Osteocyte (in vitro differentiated cells): ENCODE results near the gene C17orf107. TPM values are rescaled to one million over a fixed set of nuclear protein-coding genes. Genes with fewer than 3 reads are reported as not detected.

Source experiments
- DNase-seq: peaks from one replicate; pipeline ENCODE4 v3.0.0; 2021; ENCODE audit warnings: mixed read lengths; ENCODE audit not compliant: unreplicated experiment; ENCODE audit errors: extremely low spot score
- H3K27ac Mint-ChIP-seq: one replicate; pipeline ENCODE4 v1.8.0; 2021; ENCODE audit warnings: mild to moderate bottlenecking, mixed read lengths; ENCODE audit not compliant: unreplicated experiment
- H3K27me3 Mint-ChIP-seq: one replicate; pipeline ENCODE4 v1.8.0; 2021; ENCODE audit warnings: mixed read lengths; ENCODE audit not compliant: unreplicated experiment
- H3K36me3 Mint-ChIP-seq: one replicate; pipeline ENCODE4 v1.8.0; 2021; ENCODE audit warnings: mixed read lengths; ENCODE audit not compliant: unreplicated experiment
- H3K4me1 Mint-ChIP-seq: one replicate; pipeline ENCODE4 v1.8.0; 2021; ENCODE audit warnings: mixed read lengths; ENCODE audit not compliant: unreplicated experiment
- H3K4me3 Mint-ChIP-seq: one replicate; pipeline ENCODE4 v1.8.0; 2021; ENCODE audit warnings: mild to moderate bottlenecking, moderate library complexity, mixed read lengths; ENCODE audit not compliant: unreplicated experiment
- H3K9me3 Mint-ChIP-seq: one replicate; pipeline ENCODE4 v1.8.0; 2021; ENCODE audit warnings: mixed read lengths; ENCODE audit not compliant: unreplicated experiment
- total RNA-seq: library from RNA; stranded (reverse); gene quantifications from 2 replicates; pipeline ENCODE4 v1.2.1, GENCODE V29; 2021
- TF ChIP-seq, protein P1 (sequence below): fragments of 200-600 bp; sonication (generic); IDR thresholded peaks from 2 replicates; pipeline ENCODE4 v1.5.0; 2021; ENCODE audit warnings: antibody characterized with exemption, mild to moderate bottlenecking, moderate library complexity

Gene C17orf107
- total RNA-seq, 1 donor from 2014 or later = 0.78 TPM

DNA sequence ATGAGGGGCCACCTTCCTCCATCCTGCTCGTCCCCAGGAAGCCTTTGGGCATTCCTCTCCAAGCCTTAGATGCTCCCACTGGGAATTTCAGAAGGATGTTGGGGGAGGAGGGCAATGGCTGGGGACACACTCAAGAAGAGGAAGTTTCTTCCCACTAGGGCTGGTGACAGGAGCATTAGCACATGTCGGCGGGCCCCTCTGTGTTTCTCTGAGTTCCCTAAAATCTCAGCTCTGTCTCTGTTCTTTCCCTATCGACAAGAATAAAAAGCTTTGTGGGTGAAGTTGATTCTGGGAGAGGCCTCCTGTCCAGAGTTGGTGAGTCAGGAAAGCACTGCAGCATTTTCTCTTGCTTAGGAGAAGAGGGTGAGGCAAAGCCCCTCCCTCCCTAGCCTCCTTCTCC, 19.7 kb upstream of the C17orf107 start:
- Mint-ChIP-seq H3K4me1 (no peaks in the 10 kb centered on the region), H3K27me3 (no peaks in the 10 kb centered on the region), H3K36me3 (peaks cover 19% of the 10 kb centered on the region), H3K4me3 (no peak overlapping the region), H3K9me3 (no peaks in the 10 kb centered on the region), H3K27ac (no peak overlapping the region)
- TF ChIP-seq, protein P1, sequence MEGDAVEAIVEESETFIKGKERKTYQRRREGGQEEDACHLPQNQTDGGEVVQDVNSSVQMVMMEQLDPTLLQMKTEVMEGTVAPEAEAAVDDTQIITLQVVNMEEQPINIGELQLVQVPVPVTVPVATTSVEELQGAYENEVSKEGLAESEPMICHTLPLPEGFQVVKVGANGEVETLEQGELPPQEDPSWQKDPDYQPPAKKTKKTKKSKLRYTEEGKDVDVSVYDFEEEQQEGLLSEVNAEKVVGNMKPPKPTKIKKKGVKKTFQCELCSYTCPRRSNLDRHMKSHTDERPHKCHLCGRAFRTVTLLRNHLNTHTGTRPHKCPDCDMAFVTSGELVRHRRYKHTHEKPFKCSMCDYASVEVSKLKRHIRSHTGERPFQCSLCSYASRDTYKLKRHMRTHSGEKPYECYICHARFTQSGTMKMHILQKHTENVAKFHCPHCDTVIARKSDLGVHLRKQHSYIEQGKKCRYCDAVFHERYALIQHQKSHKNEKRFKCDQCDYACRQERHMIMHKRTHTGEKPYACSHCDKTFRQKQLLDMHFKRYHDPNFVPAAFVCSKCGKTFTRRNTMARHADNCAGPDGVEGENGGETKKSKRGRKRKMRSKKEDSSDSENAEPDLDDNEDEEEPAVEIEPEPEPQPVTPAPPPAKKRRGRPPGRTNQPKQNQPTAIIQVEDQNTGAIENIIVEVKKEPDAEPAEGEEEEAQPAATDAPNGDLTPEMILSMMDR = no peak
- DNase-seq = no peak

DNA sequence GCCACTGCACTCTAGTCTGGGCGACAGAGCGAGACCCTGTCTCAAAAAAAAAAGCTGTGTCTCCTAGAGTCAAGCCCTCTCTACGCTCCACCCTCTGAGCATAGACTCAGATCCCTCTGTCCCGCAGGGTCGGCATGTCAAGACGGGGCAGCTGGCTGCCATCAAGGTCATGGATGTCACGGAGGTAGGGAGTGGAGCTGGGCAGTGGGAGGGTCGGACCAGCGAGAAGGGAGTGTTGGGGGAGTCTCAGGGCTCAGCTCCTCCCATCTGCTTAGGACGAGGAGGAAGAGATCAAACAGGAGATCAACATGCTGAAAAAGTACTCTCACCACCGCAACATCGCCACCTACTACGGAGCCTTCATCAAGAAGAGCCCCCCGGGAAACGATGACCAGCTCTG, 18.5 kb upstream of the C17orf107 start:
- Mint-ChIP-seq H3K27me3 (no peaks in the 10 kb centered on the region), H3K27ac (no peak overlapping the region), H3K4me3 (no peak overlapping the region), H3K9me3 (no peaks in the 10 kb centered on the region), H3K36me3 (peaks cover 28% of the 10 kb centered on the region), H3K4me1 (no peaks in the 10 kb centered on the region)
- no peak for DNase-seq
- TF ChIP-seq, protein P1 = no peak

DNA sequence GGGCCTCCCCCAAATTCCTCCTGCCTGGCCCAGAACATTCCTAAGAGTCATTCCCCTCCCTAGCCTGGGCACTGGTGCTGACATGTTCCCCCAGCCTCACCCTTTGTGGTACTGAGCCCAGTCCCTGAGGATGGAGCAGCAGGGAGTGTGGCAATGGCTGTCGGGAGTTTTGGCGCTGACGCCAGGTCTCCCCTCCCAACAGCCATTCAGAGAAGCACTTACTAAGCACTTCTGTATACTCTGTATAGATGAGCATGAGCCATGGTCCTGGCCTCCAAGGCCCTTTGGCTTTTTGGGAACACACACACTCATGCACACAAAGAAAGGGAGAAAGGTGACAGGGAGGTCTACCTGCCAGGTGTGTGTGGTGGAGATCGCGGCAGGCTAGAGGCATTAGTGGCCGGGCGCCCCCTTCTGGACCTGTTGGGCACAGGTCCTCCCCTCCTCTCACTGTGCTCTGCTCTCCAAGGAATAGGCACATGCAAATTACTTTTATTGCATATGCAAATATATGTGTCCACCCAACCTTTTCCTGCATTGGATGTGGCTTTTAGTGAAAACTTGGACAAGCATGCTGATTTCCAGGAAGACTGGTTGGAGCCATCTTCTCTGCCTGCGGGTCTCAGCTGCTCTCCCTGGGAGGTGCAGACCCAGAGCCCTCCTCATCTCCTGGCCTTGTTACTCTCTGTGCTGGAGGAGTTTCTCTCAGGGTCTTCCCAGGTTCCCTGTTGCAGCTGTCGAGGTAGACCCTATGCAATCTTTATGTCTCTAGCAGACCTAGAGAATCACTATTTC, 17.4 kb upstream of the C17orf107 start:
- H3K27me3 Mint-ChIP-seq = no peaks in the 10 kb centered on the region
- DNase-seq = no peak
- no peak overlapping the region for H3K4me3 Mint-ChIP-seq
- no peaks in the 10 kb centered on the region for H3K9me3 Mint-ChIP-seq
- TF ChIP-seq, protein P1 = peak; percentile 81
- H3K36me3 Mint-ChIP-seq = peaks cover 31% of the 10 kb centered on the region
- H3K27ac Mint-ChIP-seq = no peak overlapping the region
- H3K4me1 Mint-ChIP-seq = no peaks in the 10 kb centered on the region

DNA sequence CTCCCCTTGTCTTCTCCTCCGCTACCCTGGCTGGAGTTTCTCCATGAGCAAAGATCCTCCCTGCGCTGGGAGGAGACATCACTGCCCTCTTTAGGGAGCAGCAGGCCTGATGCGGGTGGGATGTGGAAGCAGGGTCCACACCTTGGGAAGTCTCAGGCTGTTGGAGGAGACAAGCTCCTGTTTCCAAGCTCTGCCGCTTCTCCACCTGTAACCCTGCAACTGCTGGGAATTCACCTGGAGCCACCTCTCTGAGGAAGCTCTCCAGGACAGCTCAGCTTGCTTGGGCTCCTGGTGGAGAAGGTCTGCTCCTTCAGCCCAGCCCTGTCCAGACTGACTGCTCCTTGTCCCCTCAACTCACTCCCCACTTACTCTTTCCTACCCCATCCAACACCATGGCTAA, 14.8 kb upstream of the C17orf107 start:
- DNase-seq = no peak
- Mint-ChIP-seq H3K4me3 (no peak overlapping the region), H3K27ac (no peak overlapping the region), H3K27me3 (no peaks in the 10 kb centered on the region), H3K36me3 (peaks cover 34% of the 10 kb centered on the region), H3K9me3 (no peaks in the 10 kb centered on the region), H3K4me1 (no peaks in the 10 kb centered on the region)
- TF ChIP-seq, protein P1 = no peak

DNA sequence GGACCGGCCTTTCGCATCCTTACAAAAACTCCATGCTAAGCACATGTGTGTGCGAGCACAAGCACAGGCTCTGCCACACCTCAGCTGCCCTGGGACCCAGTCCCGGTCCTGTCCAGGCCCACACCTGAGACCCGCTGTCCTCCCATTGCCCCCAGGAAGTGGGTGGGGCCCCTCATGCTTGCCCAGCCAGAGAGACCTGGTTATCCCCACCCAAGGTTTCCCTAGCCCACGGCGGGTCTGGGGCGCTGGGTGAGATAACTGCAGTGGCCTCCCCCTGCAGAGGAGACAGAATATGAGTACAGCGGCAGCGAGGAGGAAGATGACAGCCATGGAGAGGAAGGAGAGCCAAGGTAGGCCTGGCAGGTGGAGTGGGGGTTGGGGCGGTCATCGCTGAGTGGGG, 12.5 kb upstream of the C17orf107 start:
- H3K27me3 Mint-ChIP-seq = no peaks in the 10 kb centered on the region
- H3K36me3 Mint-ChIP-seq = peaks cover 32% of the 10 kb centered on the region
- TF ChIP-seq, protein P1 = no peak
- no peak overlapping the region for H3K27ac Mint-ChIP-seq
- no peak for DNase-seq
- H3K4me3 Mint-ChIP-seq = no peak overlapping the region
- no peaks in the 10 kb centered on the region for H3K9me3 Mint-ChIP-seq
- no peaks in the 10 kb centered on the region for H3K4me1 Mint-ChIP-seq
